ENCODE data around the gene BTNL3. TPM values are rescaled to one million over a fixed set of nuclear protein-coding genes. Genes with fewer than 3 reads are reported as not detected.
"Not testable (repeated sequence)": the region's sequence is repeated elsewhere in the genome, so short reads cannot be mapped to it uniquely, and the experiment has no call there.

The BTNL3 gene
- total RNA-seq, 1 experiment from 2014 or later: not detected

GRCh38 chr5:181017448-181017847 is 28.8 kb downstream of the BTNL3 start:
- H2AFZ ChIP-seq; H3K4me1 ChIP-seq (replicated peaks; ENCODE audit: insufficient read depth); H3K27ac ChIP-seq; H3F3A ChIP-seq (ENCODE audit: insufficient read depth, low read depth); CTCF ChIA-PET; H3K36me3 ChIP-seq (ENCODE audit: low read depth); intact Hi-C loops (cut with micrococcal nuclease; ENCODE audit: unreplicated experiment); H3K79me2 ChIP-seq (ENCODE audit: low read depth); H3K4me2 ChIP-seq; H3K4me3 ChIP-seq; H4K20me1 ChIP-seq (ENCODE audit: insufficient read depth); H3K9me2 ChIP-seq (ENCODE audit: insufficient read depth); POLR2A ChIA-PET (ENCODE audit: unreplicated experiment); H3K9me3 ChIP-seq (ENCODE audit: insufficient read depth, low read depth); DNase-seq; BruUV-seq (replicated peaks); H3K27me3 ChIP-seq (ENCODE audit: insufficient read depth, low read depth): not testable (repeated sequence)

GRCh38 chr5:181020688-181021087 is 32.0 kb downstream of the BTNL3 start:
- no peak overlapping the region for H3K27ac ChIP-seq
- no peak overlapping the region for H2AFZ ChIP-seq
- no peaks in the 10 kb centered on the region for H3F3A ChIP-seq (ENCODE audit: insufficient read depth, low read depth)
- no TSS peak for BruUV-seq (replicated peaks)
- no peak for DNase-seq
- H3K79me2 ChIP-seq (ENCODE audit: low read depth): no peaks in the 10 kb centered on the region
- POLR2A ChIA-PET (ENCODE audit: unreplicated experiment): no interaction called here
- no peaks in the 10 kb centered on the region; the same call in 1 of the 2 replicates for H3K9me2 ChIP-seq (ENCODE audit: insufficient read depth)
- no peaks in the 10 kb centered on the region for H4K20me1 ChIP-seq (ENCODE audit: insufficient read depth)
- no peaks in the 10 kb centered on the region for H3K9me3 ChIP-seq (ENCODE audit: insufficient read depth, low read depth)
- TF ChIP-seq EZH2 (IDR thresholded peaks at IDR 0.05; ENCODE audit: low read depth) (no peak), CTCF (conservative IDR thresholded peaks at IDR 0.05) (no peak)
- no peaks in the 10 kb centered on the region for H3K4me1 ChIP-seq (replicated peaks; ENCODE audit: insufficient read depth)
- H3K4me3 ChIP-seq: no peak overlapping the region
- H3K27me3 ChIP-seq (ENCODE audit: insufficient read depth, low read depth): peaks cover 13% of the 10 kb centered on the region
- CTCF ChIA-PET: no interaction called here
- intact Hi-C loops (cut with micrococcal nuclease; ENCODE audit: unreplicated experiment): no loop called here
- no peaks in the 10 kb centered on the region for H3K36me3 ChIP-seq (ENCODE audit: low read depth)
- no peak overlapping the region for H3K4me2 ChIP-seq

- no peaks in the 10 kb centered on the region for H3K79me2 ChIP-seq (ENCODE audit: low read depth)
- H3F3A ChIP-seq (ENCODE audit: insufficient read depth, low read depth): no peaks in the 10 kb centered on the region
- no peak overlapping the region for H3K27ac ChIP-seq
- intact Hi-C loops (cut with micrococcal nuclease; ENCODE audit: unreplicated experiment): no loop called here
- H3K9me2 ChIP-seq (ENCODE audit: insufficient read depth): no peaks in the 10 kb centered on the region
- ChIA-PET CTCF (interaction anchor here (0.6 kb wide), 1 partner anchor 444 kb away, joined by 8 read pairs; no protein-coding TSS in a partner anchor), POLR2A (ENCODE audit: unreplicated experiment) (no interaction called here)
- no peaks in the 10 kb centered on the region for H4K20me1 ChIP-seq (ENCODE audit: insufficient read depth)
- no peak overlapping the region for H3K4me2 ChIP-seq
- peaks cover 23% of the 10 kb centered on the region for H3K27me3 ChIP-seq (ENCODE audit: insufficient read depth, low read depth)
- no peak overlapping the region for H3K4me3 ChIP-seq
- DNase-seq: no peak
- TF ChIP-seq CTCF (conservative IDR thresholded peaks at IDR 0.05): no peak
- no peak for TF ChIP-seq EZH2 (IDR thresholded peaks at IDR 0.05; ENCODE audit: low read depth)
- H3K9me3 ChIP-seq (ENCODE audit: insufficient read depth, low read depth): no peaks in the 10 kb centered on the region
- no peaks in the 10 kb centered on the region for H3K36me3 ChIP-seq (ENCODE audit: low read depth)
- H3K4me1 ChIP-seq (replicated peaks; ENCODE audit: insufficient read depth): no peaks in the 10 kb centered on the region
- no peak overlapping the region for H2AFZ ChIP-seq
- no TSS peak for BruUV-seq (replicated peaks)
Observed at GRCh38 chr5:181024245-181025064, 35.8 kb downstream of the BTNL3 start.
